Progenitor cell of endocrine pancreas (in vitro differentiated cells): ENCODE data around the gene BAG2. TPM values are rescaled to one million over a fixed set of nuclear protein-coding genes. Genes with fewer than 3 reads are reported as not detected.

ENCODE experiments used
- DNase-seq: peaks from one replicate; pipeline ENCODE4 v3.0.0; 2021; ENCODE audit warnings: low spot score; ENCODE audit not compliant: unreplicated experiment
- H3K27ac Mint-ChIP-seq: 2 replicates; pipeline ENCODE4 v1.8.0; 2021; ENCODE audit warnings: mild to moderate bottlenecking, moderate library complexity, mixed read lengths
- H3K27me3 Mint-ChIP-seq: 2 replicates; pipeline ENCODE4 v1.8.0; 2021; ENCODE audit warnings: mixed read lengths
- H3K36me3 Mint-ChIP-seq: 2 replicates; pipeline ENCODE4 v1.8.0; 2022; ENCODE audit warnings: mixed read lengths; ENCODE audit not compliant: insufficient read depth
- H3K4me1 Mint-ChIP-seq: 2 replicates; pipeline ENCODE4 v1.8.0; 2021; ENCODE audit warnings: low read depth, mixed read lengths
- H3K4me3 Mint-ChIP-seq: 2 replicates; pipeline ENCODE4 v1.8.0; 2021; ENCODE audit warnings: low read depth, mild to moderate bottlenecking, moderate library complexity, mixed read lengths
- H3K9me3 Mint-ChIP-seq: 2 replicates; pipeline ENCODE4 v1.8.0; 2021; ENCODE audit warnings: low read depth, mixed read lengths
- CTCF ChIP-seq: fragments of 200-600 bp; sonication (generic); IDR thresholded peaks from one replicate; pipeline ENCODE4 v1.5.0; 2021; ENCODE audit warnings: antibody characterized with exemption, mild to moderate bottlenecking; ENCODE audit not compliant: unreplicated experiment
- total RNA-seq: library from RNA; stranded (reverse); gene quantifications from 2 replicates; pipeline ENCODE4 v1.2.1, GENCODE V29; 2021

Gene BAG2
- total RNA-seq, 1 donor from 2014 or later = 4.8 TPM

- no peaks in the 10 kb centered on the region for H3K4me1 Mint-ChIP-seq
- H3K27me3 Mint-ChIP-seq = no peaks in the 10 kb centered on the region
- peaks cover 13% of the 10 kb centered on the region for H3K36me3 Mint-ChIP-seq
- peaks cover 3% of the 10 kb centered on the region for H3K9me3 Mint-ChIP-seq
- no peak for DNase-seq
- no peak overlapping the region for H3K4me3 Mint-ChIP-seq
- no peak for TF ChIP-seq CTCF
- no peak overlapping the region for H3K27ac Mint-ChIP-seq
These were observed 13.0 kb upstream of the BAG2 start for GRCh38 chr6:57159127-57159526.

GRCh38 chr6:57162028-57162427, 10.1 kb upstream of the BAG2 start:
- H3K4me3 Mint-ChIP-seq = no peak overlapping the region
- H3K36me3 Mint-ChIP-seq = peaks cover 25% of the 10 kb centered on the region
- DNase-seq = no peak
- no peak for TF ChIP-seq CTCF
- no peaks in the 10 kb centered on the region for H3K27me3 Mint-ChIP-seq
- peaks cover 12% of the 10 kb centered on the region for H3K9me3 Mint-ChIP-seq
- H3K4me1 Mint-ChIP-seq = no peaks in the 10 kb centered on the region
- H3K27ac Mint-ChIP-seq = no peak overlapping the region

GRCh38 chr6:57162516-57162915, 9.6 kb upstream of the BAG2 start:
- Mint-ChIP-seq H3K27me3 (no peaks in the 10 kb centered on the region), H3K4me1 (peaks cover 2% of the 10 kb centered on the region), H3K9me3 (peaks cover 12% of the 10 kb centered on the region), H3K4me3 (no peak overlapping the region), H3K27ac (no peak overlapping the region), H3K36me3 (peaks cover 27% of the 10 kb centered on the region)
- no peak for TF ChIP-seq CTCF
- no peak for DNase-seq

- no peaks in the 10 kb centered on the region for H3K27me3 Mint-ChIP-seq
- peaks cover 4% of the 10 kb centered on the region for H3K4me1 Mint-ChIP-seq
- no peak for DNase-seq
- no peak overlapping the region for H3K4me3 Mint-ChIP-seq
- H3K36me3 Mint-ChIP-seq = peaks cover 27% of the 10 kb centered on the region
- H3K27ac Mint-ChIP-seq = no peak overlapping the region
- peaks cover 12% of the 10 kb centered on the region for H3K9me3 Mint-ChIP-seq
- no peak for TF ChIP-seq CTCF
These were observed 8.2 kb upstream of the BAG2 start for GRCh38 chr6:57163956-57164355.

GRCh38 chr6:57165080-57165479, 7.0 kb upstream of the BAG2 start:
- Mint-ChIP-seq H3K36me3 (peaks cover 30% of the 10 kb centered on the region), H3K4me3 (no peak overlapping the region), H3K9me3 (peaks cover 12% of the 10 kb centered on the region), H3K27ac (no peak overlapping the region), H3K4me1 (peaks cover 4% of the 10 kb centered on the region), H3K27me3 (no peaks in the 10 kb centered on the region)
- no peak for DNase-seq
- no peak for TF ChIP-seq CTCF
